Measurements from ENCODE around the gene MOB2.

The MOB2 gene

DNA sequence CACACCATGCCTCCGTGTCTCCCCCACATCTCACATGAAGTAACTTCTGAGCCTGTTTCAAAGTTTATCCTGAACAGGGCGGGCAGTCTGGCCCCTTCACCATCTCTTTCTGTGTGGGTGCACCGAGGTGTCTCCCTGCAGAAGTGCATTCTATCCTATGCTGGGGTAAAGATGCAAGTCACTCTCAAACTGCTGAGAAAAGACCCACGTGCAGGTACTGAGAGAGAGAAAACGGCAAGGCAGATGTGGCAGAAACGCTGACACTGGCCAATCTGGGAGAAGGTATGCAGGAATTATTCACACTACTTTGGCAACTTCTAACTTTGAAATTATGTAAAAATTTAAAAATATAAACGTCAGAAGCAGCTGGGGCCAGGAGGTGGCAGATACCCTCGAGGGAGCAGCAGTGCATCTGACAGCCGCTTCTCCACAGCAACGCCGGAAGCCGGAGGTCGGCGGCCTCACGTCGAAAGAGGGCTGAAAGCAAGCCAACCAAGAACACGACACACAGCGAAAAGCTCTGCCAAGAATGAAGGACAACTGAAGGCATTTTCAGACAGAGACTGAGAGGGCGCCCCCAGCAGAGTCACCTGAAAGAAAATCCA, 34.2 kb upstream of the MOB2 start:
- H3K27me3 ChIP-seq (ENCODE audit: insufficient read depth, low read length, poor library complexity): no peaks in the 10 kb centered on the region
- H4K20me1 ChIP-seq (ENCODE audit: insufficient read depth, low read length): peaks cover 84% of the 10 kb centered on the region
- TF ChIP-seq, protein P1, sequence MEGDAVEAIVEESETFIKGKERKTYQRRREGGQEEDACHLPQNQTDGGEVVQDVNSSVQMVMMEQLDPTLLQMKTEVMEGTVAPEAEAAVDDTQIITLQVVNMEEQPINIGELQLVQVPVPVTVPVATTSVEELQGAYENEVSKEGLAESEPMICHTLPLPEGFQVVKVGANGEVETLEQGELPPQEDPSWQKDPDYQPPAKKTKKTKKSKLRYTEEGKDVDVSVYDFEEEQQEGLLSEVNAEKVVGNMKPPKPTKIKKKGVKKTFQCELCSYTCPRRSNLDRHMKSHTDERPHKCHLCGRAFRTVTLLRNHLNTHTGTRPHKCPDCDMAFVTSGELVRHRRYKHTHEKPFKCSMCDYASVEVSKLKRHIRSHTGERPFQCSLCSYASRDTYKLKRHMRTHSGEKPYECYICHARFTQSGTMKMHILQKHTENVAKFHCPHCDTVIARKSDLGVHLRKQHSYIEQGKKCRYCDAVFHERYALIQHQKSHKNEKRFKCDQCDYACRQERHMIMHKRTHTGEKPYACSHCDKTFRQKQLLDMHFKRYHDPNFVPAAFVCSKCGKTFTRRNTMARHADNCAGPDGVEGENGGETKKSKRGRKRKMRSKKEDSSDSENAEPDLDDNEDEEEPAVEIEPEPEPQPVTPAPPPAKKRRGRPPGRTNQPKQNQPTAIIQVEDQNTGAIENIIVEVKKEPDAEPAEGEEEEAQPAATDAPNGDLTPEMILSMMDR (IDR thresholded peaks at IDR 0.05; ENCODE audit: borderline replicate concordance, extremely low read depth, low read length, poor library complexity, severe bottlenecking): no peak
- no peak overlapping the region for H2AFZ ChIP-seq (ENCODE audit: low read depth, low read length)
- no peak overlapping the region for H3K4me2 ChIP-seq (ENCODE audit: insufficient read depth, low read length)
- no peaks in the 10 kb centered on the region for H3K9me3 ChIP-seq (ENCODE audit: insufficient read depth, low read length, severe bottlenecking)
- no peak overlapping the region for H3K9ac ChIP-seq (ENCODE audit: low read depth, low read length)
- H3K27ac ChIP-seq (ENCODE audit: low read length): no peak overlapping the region
- ATAC-seq (ENCODE audit: insufficient read depth, low read depth) (no peak), DNase-seq (no peak)
- H3K4me3 ChIP-seq (ENCODE audit: low read depth in 1 of 2, low read length in 2 of 2): no peak overlapping the region
- peaks cover 98% of the 10 kb centered on the region for H3K79me2 ChIP-seq (ENCODE audit: insufficient read depth, low read length)
- no peaks in the 10 kb centered on the region for H3K36me3 ChIP-seq (ENCODE audit: insufficient read depth, low read length)
- no peaks in the 10 kb centered on the region for H3K4me1 ChIP-seq (ENCODE audit: insufficient read depth, low read length)

DNA sequence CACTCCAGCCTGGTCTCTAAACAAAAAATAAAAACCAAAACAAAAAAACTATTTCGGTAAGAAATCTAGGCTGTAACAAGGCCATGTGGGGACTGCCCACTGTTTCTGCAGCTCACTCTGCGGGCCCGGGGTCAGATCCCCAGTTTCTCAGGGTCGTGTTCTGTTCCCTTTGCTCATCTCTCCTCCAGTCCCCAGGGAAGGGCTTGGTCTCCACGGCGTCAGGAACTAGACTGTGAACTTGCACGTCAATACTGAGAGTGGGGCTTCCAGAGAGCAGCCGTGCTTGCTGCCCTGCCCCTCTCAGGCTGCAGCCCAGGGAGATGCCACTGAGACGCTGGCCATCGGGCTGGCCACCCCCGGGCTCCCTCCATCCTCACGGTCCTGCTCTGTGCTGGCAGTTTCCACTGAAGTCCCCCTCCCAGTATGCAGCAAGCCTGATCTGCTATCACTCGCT, 33.7 kb upstream of the MOB2 start:
- DNase-seq: no peak
- no peak for TF ChIP-seq EZH2 (IDR thresholded peaks at IDR 0.05; ENCODE audit: borderline replicate concordance, low read depth, low read length, severe bottlenecking)
- TF ChIP-seq, protein P1 (IDR thresholded peaks at IDR 0.05; ENCODE audit: borderline replicate concordance, extremely low read depth, low read length, poor library complexity, severe bottlenecking): no peak
- Histone ChIP-seq H3K27ac (ENCODE audit: low read length) (no peak overlapping the region), H3K4me3 (ENCODE audit: low read depth in 1 of 2, low read length in 2 of 2) (no peak overlapping the region), H3K79me2 (ENCODE audit: insufficient read depth, low read length) (peaks cover 98% of the 10 kb centered on the region), H3K9ac (ENCODE audit: low read depth, low read length) (no peak overlapping the region), H2AFZ (ENCODE audit: low read depth, low read length) (no peak overlapping the region), H3K4me2 (ENCODE audit: insufficient read depth, low read length) (no peak overlapping the region), H4K20me1 (ENCODE audit: insufficient read depth, low read length) (peaks cover 86% of the 10 kb centered on the region), H3K36me3 (ENCODE audit: insufficient read depth, low read length) (no peaks in the 10 kb centered on the region), H3K9me3 (ENCODE audit: insufficient read depth, low read length, severe bottlenecking) (no peaks in the 10 kb centered on the region), H3K27me3 (ENCODE audit: insufficient read depth, low read length, poor library complexity) (no peaks in the 10 kb centered on the region), H3K4me1 (ENCODE audit: insufficient read depth, low read length) (no peaks in the 10 kb centered on the region)
- ATAC-seq (ENCODE audit: insufficient read depth, low read depth): no peak

DNA sequence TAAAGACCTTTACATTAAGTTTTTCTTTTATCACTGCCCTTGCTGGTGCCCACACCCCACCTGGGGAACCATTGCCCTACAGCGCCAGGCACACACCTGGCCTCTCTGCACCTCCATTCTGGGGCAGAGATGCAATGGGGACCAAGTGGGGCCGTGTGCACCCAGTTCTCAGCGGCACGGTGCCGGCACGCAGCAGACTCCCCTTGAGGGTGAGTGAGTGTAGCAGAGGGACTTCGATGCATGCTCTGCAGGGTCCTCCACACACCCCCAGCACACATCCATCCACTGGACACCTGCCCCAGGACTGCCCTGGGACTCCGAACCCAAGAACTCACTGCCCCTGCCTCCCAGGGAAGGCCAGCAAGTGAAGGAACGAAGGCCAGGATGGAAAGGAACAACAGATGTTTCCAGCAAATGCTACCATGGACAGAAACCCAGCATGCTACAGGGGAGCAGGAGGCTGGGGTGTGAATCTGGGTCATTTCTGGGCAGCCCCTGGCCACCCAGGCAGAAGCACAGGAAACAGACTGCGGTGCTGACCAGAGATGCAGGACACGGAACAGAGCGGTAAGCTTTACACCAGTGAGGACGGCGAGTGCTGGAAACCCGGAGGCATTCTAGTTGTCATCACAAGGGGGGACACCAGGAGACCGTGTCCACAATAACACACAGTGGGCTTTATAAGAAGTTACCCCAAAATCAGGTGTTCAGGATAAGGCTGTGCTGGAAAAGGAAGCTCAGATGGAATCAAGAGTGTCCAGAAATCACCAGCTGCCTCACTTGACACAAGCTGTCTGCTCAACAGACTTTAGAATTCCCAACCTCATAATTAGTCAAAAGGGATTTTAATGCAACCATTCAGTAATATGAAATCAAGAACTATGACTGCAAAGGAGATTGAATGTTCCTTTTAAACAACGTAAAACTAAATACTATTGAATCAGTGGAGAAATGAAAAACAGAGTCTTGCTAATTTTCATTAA, 32.7 kb upstream of the MOB2 start:
- H3K4me2 ChIP-seq (ENCODE audit: insufficient read depth, low read length): no peak overlapping the region
- H3K9ac ChIP-seq (ENCODE audit: low read depth, low read length): no peak overlapping the region
- H3K27ac ChIP-seq (ENCODE audit: low read length): no peak overlapping the region
- no peak overlapping the region for H2AFZ ChIP-seq (ENCODE audit: low read depth, low read length)
- DNase-seq: no peak
- no peaks in the 10 kb centered on the region for H3K36me3 ChIP-seq (ENCODE audit: insufficient read depth, low read length)
- ATAC-seq (ENCODE audit: insufficient read depth, low read depth): no peak
- peaks cover 88% of the 10 kb centered on the region for H4K20me1 ChIP-seq (ENCODE audit: insufficient read depth, low read length)
- H3K4me3 ChIP-seq (ENCODE audit: low read depth in 1 of 2, low read length in 2 of 2): no peak overlapping the region
- TF ChIP-seq, protein P1 (IDR thresholded peaks at IDR 0.05; ENCODE audit: borderline replicate concordance, extremely low read depth, low read length, poor library complexity, severe bottlenecking): no peak
- no peaks in the 10 kb centered on the region for H3K4me1 ChIP-seq (ENCODE audit: insufficient read depth, low read length)
- H3K27me3 ChIP-seq (ENCODE audit: insufficient read depth, low read length, poor library complexity): no peaks in the 10 kb centered on the region
- no peaks in the 10 kb centered on the region for H3K9me3 ChIP-seq (ENCODE audit: insufficient read depth, low read length, severe bottlenecking)
- H3K79me2 ChIP-seq (ENCODE audit: insufficient read depth, low read length): peaks cover 98% of the 10 kb centered on the region

All from DND-41 (cell line).